ACHN (cell line): ENCODE measurements around the gene SIX2.

Source experiments
- DNase-seq: peaks from one replicate; pipeline ENCODE4 v3.0.0-alpha.2; 2015
- in situ Hi-C: cut with HindIII; loops from 2 replicates; pipeline ENCODE4 v1.10.0; 2017; ENCODE audit warnings: low sequenced_read_pairs, low pct_ligation_motif_present, low pct_unique_long_range_greater_than_20kb

SIX2 gene

DNA sequence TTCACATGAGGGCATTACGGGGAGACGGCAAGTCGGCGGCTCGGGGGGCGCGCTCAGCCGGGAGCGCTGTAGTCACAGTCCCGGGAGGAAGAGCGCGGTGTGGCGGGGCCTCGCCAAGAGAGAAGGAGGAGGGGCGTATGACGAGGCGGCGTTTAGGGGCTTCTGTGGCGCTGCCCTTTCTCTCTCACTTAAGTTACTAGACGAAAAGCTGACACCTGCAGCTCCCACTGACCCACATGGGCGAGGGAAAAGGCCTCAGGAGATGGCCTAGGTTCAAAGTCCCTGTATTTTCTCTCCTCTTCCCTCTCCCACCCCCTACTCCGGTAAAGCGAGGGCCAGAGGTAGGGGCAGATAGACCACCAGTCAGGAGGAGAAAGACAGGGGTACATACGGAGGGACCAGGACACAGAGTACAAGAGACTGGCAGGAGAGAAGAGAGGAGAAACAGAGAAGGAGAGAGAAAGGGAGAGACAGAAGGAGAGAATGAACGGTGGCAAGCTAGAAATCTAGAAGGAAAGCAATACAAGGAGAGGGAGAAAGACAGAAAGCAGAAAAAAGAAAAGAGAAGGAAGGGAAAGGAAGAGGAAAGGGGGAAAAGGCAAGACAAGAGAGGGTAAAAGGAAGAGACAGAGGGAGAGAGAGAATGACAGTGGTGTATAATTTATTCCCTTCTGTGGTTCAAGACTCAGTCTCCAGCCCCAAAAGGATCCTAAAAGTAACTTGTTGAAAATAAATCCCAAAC, 3.8 kb downstream of the SIX2 start:
- DNase-seq, result no peak
- in situ Hi-C loops, result no loop called here

GRCh38 chr2:45004562-45005191, 4.6 kb downstream of the SIX2 start:
- no peak for DNase-seq
- in situ Hi-C loops, result no loop called here

GRCh38 chr2:45003579-45004551, 5.4 kb downstream of the SIX2 start:
- in situ Hi-C loops, result no loop called here
- no peak for DNase-seq

DNA sequence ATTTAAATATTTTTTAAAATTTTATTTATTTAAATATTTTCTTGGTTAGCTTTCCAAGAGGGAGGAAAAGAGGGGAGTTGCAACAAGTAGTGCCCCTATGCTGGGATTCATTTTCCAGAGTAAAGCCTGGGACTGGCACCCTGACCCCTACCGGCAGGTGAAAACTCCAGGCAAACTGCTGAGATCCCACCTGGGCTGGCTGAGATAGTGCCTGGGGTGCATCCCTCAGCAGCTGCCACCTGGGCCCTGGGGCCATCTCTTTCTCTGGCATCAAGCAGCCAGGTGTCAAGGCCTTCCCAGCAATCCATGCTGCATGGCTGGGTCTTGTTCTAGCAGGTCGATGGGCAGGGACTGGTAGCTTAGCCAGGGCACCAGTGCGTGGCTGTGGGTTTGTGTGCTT, 6.6 kb downstream of the SIX2 start:
- DNase-seq, result no peak
- in situ Hi-C loops, result no loop called here

- no peak for DNase-seq
- in situ Hi-C loops, result no loop called here
Observed at GRCh38 chr2:45001869-45002385, 7.3 kb downstream of the SIX2 start.

- in situ Hi-C loops, result no loop called here
- no peak for DNase-seq
Observed at GRCh38 chr2:45000921-45001868, 8.1 kb downstream of the SIX2 start.

DNA sequence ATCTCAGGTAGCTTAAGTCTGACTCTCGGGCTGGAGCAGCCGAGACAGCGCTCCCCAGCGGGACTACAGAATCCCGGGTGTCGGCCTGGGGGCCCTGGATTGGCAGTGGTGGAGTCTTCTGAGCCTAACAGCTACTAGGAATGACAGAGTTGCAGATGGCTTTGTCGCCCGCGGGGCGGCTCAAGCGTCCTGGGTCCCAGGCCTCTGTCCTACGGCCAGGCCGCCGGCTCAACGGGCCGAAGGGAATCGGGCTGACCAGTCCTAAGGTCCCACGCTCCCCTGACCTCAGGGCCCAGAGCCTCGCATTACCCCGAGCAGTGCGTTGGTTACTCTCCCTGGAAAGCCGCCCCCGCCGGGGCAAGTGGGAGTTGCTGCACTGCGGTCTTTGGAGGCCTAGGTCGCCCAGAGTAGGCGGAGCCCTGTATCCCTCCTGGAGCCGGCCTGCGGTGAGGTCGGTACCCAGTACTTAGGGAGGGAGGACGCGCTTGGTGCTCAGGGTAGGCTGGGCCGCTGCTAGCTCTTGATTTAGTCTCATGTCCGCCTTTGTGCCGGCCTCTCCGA, 8.8 kb downstream of the SIX2 start:
- DNase-seq, result no peak

DNA sequence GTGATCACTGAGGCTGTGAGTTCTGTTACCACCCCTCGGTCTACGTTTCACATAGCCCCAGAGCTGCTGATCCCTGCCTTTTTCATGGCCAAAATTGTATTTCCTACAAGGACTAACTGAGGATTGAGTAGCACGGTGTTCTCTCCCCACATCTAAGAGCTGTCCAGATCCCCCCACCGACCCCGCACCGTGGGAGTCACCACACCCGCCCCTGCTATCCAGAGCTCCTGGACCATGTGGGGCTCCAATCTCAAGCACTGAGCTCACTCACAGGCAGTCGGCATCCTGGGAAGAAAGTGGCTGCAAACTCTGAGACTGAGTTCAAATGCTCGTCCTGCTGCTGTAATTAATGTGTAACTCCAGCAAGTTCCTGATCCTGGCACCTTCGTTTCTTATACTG, 9.7 kb downstream of the SIX2 start:
- DNase-seq, result no peak
- in situ Hi-C loops, result loop anchor here (25.0 kb wide), 1 partner anchor 488 kb away; no protein-coding TSS in a partner anchor

More for the DNA sequence above, 8.8 kb downstream of the SIX2 start:
- in situ Hi-C loops, result no loop called here

GRCh38 chr2:44997963-44998362, 11.3 kb downstream of the SIX2 start:
- in situ Hi-C loops, result loop anchor here (25.0 kb wide), 1 partner anchor 489 kb away; no protein-coding TSS in a partner anchor
- no peak for DNase-seq

DNA sequence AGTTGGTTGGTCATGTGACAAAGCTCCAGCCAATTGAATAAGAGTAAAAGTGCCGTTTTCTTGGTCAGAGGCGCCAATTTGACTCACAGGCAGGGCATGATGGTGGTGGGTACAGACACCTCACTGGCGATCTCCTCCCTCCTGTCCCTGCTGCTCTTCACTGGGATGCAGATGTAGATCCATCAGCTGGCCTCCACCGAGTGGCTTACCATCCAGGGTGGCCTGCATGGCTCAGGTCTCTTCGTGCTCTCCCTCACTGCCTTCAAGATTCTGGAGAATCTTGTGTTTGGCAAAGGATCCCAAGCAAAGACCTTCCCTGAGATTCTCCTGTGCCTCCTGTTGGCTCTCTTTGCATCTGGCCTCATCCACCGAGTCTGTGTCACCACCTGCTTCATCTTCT, 12.9 kb downstream of the SIX2 start:
- in situ Hi-C loops, result loop anchor here (25.0 kb wide), 1 partner anchor 491 kb away; no protein-coding TSS in a partner anchor
- DNase-seq, result no peak

GRCh38 chr2:44994377-44994776, 14.9 kb downstream of the SIX2 start:
- no peak for DNase-seq
- in situ Hi-C loops, result loop anchor here (25.0 kb wide), 1 partner anchor 493 kb away; no protein-coding TSS in a partner anchor

DNA sequence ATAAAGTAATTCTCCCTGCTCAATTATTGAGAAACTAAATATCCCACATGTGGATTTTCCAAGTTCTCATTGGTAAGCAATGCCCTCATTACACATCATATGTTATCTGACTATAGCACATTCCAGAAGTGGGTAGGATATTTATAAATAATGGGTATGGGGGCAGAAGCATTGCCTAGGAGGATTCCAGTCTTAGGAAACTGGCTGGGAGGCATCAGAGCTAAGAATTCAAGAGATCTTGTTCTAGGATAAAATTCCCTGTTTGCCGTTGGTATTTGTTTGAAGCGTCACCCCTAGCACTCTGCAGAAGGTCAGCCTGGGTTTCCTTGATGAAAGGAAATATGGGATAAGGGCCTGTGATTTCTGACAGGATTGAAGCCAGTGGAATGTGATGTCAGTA, 20.1 kb downstream of the SIX2 start:
- DNase-seq, result no peak
- in situ Hi-C loops, result loop anchor here (25.0 kb wide), 1 partner anchor 498 kb away; no protein-coding TSS in a partner anchor

DNA sequence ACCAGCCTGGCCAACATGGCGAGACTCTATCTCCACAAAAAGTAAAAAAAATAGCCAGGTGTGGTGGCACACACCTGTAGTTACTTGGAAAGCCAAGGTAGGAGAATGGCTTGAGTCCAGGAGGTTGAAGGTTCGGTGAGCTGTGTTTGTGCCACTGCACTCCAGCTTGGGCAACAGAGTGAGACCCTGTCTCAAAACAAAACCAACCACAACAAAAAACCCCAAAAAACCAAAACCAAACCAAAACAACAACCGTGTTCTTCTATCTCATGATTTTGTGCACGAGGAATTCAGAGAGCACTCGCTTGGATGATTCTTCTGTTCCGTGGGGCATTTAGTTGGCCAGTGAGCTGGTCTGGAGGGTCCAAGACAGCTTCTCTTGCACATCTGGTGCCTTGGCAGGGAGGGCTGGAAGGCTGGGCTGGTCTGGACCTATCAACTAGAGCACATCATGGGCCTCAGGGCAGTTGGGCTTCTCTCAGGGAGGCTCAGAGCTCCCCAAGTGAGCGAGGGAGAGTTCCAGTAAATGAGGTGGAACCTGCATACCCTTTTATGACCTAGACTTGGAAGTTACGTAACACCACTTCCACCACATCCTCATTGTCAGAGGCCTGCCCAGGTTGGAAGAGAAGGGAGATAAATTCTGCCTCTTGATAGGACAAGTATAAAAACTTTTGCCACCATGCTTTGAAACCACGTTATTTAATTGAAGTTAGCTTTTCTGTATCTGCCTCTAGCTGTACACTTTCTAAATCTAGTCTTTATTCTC, 25.2 kb downstream of the SIX2 start:
- no peak for DNase-seq
- in situ Hi-C loops, result loop anchor here (25.0 kb wide), 1 partner anchor 503 kb away; no protein-coding TSS in a partner anchor

GRCh38 chr2:44981714-44982108, 27.5 kb downstream of the SIX2 start:
- peak; percentile 74 for DNase-seq
- in situ Hi-C loops, result loop anchor here (25.0 kb wide), 1 partner anchor 506 kb away; no protein-coding TSS in a partner anchor

- DNase-seq, result no peak
- in situ Hi-C loops, result loop anchor here (25.0 kb wide), 1 partner anchor 506 kb away; no protein-coding TSS in a partner anchor
Observed at GRCh38 chr2:44980751-44981713, 28.2 kb downstream of the SIX2 start.
